Epithelial cell of esophagus (primary cell): ENCODE measurements around the gene IRF4.
"Not testable (repeated sequence)": the region's sequence is repeated elsewhere in the genome, so short reads cannot be mapped to it uniquely, and the experiment has no call there.

ENCODE experiments used
- DNase-seq: peaks from one replicate; pipeline ENCODE4 v3.0.0; 2010; ENCODE audit warnings: low read depth
- H3K4me3 ChIP-seq: 2 replicates; pipeline ENCODE4 v1.5.1; 2011; ENCODE audit warnings: mild to moderate bottlenecking, low read length, control low read depth
- TF ChIP-seq, protein P1 (sequence below): IDR thresholded peaks from 2 replicates; pipeline ENCODE4 v1.5.1; 2011; ENCODE audit warnings: low read depth, mild to moderate bottlenecking, low read length, control low read depth, inconsistent platforms; ENCODE audit not compliant: insufficient read depth; ENCODE audit errors: missing control alignments

IRF4 gene

GRCh38 chr6:423055-423798, 31.7 kb downstream of the IRF4 start:
- H3K4me3 ChIP-seq: no peak overlapping the region
- DNase-seq: no peak
- TF ChIP-seq, protein P1, sequence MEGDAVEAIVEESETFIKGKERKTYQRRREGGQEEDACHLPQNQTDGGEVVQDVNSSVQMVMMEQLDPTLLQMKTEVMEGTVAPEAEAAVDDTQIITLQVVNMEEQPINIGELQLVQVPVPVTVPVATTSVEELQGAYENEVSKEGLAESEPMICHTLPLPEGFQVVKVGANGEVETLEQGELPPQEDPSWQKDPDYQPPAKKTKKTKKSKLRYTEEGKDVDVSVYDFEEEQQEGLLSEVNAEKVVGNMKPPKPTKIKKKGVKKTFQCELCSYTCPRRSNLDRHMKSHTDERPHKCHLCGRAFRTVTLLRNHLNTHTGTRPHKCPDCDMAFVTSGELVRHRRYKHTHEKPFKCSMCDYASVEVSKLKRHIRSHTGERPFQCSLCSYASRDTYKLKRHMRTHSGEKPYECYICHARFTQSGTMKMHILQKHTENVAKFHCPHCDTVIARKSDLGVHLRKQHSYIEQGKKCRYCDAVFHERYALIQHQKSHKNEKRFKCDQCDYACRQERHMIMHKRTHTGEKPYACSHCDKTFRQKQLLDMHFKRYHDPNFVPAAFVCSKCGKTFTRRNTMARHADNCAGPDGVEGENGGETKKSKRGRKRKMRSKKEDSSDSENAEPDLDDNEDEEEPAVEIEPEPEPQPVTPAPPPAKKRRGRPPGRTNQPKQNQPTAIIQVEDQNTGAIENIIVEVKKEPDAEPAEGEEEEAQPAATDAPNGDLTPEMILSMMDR: no peak

GRCh38 chr6:423799-424345, 32.3 kb downstream of the IRF4 start:
- no peak overlapping the region for H3K4me3 ChIP-seq
- TF ChIP-seq, protein P1: no peak
- DNase-seq: no peak

DNA sequence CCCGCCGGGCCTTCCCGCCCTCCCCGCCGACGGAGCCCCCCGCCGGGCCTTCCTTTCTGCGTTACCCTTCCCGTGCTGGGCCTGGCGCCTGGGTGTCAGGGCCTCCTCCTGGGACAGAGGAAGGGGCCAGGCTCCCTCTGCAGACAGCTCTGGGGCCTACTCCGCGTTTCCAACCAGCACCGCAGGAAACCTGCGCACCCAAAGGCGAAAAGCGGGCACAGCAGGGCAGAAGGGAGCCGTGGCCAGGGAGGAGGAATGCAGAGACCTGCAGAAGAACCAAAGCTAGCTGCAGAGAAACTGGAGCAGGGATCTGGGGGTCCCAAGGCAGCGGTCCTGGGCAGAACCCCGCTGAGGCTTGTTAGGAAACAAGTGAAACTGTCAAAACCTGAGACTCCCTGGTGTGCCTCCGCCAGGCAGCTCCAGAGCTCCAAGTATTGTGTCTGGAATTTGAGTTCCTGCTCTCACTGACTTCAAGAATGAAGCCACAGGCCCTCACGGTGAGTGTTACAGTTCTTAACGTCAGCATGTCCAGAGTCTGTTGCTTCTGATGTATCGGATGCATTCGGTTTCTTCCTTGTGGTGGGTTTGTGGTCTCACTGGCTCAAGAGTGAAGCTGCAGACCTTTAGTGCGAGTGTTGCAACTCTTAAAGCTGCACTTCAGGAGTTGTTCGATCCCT, 33.3 kb downstream of the IRF4 start:
- TF ChIP-seq, protein P1: no peak
- no peak for DNase-seq
- H3K4me3 ChIP-seq: no peak overlapping the region

- H3K4me3 ChIP-seq, DNase-seq: not testable (repeated sequence)
These were observed 33.9 kb downstream of the IRF4 start for GRCh38 chr6:425418-425788.

DNA sequence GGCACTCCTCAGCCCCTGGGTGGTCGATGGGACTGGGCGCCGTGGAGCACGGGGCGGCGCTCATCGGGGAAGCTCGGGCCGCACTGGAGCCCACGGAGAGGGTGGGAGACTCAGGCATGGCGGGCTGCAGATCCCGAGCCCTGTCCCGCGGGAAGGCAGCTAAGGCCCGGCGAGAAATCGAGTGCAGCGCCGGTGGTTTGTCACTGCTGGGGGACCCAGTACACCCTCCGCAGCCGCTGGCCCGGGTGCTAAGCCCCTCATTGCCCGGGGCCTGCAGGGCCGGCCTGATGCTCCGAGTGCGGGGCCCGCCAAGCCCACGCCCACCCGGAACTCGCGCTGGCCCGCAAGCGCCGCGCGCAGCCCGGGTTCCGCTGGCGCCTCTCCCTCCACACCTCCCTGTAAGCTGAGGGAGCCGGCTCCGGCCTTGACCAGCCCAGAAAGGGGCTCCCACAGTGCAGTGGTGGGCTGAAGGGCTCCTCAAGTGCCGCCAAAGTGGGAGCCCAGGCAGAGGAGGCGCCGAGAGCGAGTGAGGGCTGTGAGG, 34.7 kb downstream of the IRF4 start:
- not testable (repeated sequence) for DNase-seq, H3K4me3 ChIP-seq

DNA sequence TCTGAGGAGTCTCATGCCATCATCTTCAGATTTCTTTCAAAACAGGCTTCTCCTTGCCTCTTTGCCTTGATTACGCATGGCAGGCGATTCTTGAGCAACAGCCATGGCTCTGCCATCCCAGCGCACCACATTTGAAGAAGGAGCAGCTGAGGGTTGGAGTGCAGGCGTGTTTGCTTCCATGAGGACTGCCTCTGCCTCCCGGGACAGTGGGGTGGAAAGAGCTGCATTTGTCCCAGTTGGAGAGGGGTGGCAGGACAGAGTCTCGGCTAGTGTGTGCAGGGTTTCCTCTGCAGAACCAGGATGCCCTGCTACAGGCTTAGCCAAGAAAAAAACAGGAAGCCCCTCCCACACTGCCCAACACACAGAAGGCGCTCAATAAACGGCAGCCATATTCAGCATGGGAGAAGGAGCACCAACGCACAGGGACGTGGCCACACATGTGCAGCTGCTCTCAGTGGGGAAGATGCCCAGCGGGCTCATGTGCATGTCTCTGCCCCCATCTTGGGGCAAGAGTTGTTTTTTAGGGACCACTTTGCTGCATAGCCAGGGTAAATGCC, 36.6 kb downstream of the IRF4 start:
- DNase-seq: no peak
- H3K4me3 ChIP-seq: no peak overlapping the region
- TF ChIP-seq, protein P1: no peak

DNA sequence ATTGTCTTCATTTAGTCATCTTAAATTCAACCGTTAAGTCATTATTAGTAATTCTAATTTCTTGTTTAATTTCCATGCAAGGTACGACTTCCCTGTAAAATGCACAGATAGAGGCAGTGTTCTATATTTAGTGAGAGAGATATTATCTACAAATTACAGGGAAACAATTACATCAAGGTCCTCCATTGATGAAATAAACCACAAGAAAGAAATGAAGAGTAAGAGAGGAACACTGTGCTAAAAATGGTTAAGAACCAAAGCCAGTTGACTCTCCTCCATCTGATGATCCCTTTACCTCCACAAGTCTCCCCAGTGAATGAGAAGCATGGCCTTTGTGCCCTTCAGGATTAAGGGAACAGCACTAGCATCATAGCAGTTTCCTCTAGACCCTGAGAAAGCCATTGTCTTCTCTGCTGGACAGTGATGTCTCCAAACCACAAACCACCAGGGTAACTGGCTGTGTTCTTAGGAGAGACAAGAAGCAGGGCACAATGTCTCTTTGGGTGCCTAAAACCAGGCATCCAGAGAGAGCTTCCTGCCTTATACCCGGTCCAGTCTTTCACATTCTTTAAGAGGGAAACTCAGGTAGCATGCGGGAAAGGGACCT, 38.1 kb downstream of the IRF4 start:
- TF ChIP-seq, protein P1: no peak
- no peak for DNase-seq
- no peak overlapping the region for H3K4me3 ChIP-seq
